Bronchial epithelial cell (primary cell): ENCODE data around the gene CLDN14. TPM values are rescaled to one million over a fixed set of nuclear protein-coding genes. Genes with fewer than 3 reads are reported as not detected.

Experiments used
- DNase-seq: peaks from one replicate; pipeline ENCODE4 v3.0.0-alpha.2; 2010; ENCODE audit warnings: low read depth
- FAIRE-seq: peaks from 2 replicates; lab custom pipeline; 2011; peaks lifted over from hg19 to GRCh38; lab: Jason Lieb, UNC
- H3K27me3 ChIP-seq: 2 replicates; pipeline ENCODE4 v1.5.1; 2011; ENCODE audit warnings: low read length; ENCODE audit not compliant: control insufficient read depth, insufficient read depth
- H3K36me3 ChIP-seq: 2 replicates; pipeline ENCODE4 v1.5.1; 2011; ENCODE audit warnings: low read length; ENCODE audit not compliant: control insufficient read depth, insufficient read depth
- H3K4me3 ChIP-seq: 2 replicates; pipeline ENCODE4 v1.5.1; 2011; ENCODE audit warnings: mild to moderate bottlenecking, low read depth, low read length, control low read depth
- total RNA-seq: library from RNA; depleted of rRNA; stranded (reverse); fragments of >200 nt; gene quantifications from 2 replicates; pipeline ENCODE4 v1.2.1, GENCODE V29; 2014
- TF ChIP-seq, protein P1 (sequence below): IDR thresholded peaks from 2 replicates; pipeline ENCODE4 v1.5.1; 2011; ENCODE audit warnings: mild to moderate bottlenecking, moderate library complexity, low read length, control low read depth, inconsistent platforms; ENCODE audit not compliant: insufficient read depth, severe bottlenecking

Gene CLDN14
- total RNA-seq, 1 donor from 2014 or later: not detected

DNA sequence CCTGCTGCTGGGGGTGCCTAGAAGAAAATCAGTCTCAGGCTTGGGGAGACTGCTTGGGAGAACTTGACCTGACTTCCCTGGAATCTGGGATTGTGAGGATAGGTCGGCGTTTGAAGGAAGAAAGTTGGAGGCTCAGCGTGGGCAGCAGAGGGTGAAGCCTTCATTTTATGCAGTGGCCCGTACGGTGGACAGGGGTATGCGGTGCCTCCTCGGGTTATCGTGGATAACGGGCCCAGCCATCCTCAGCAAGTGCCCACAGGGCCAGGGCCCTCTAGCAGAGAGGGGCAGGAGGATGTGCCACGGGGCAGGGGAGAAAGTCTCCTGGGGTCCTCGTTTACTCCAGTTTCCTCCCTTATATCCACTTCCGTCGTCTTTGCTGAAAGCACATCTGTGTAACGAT is 60.7 kb downstream of the CLDN14 start:
- TF ChIP-seq, protein P1, sequence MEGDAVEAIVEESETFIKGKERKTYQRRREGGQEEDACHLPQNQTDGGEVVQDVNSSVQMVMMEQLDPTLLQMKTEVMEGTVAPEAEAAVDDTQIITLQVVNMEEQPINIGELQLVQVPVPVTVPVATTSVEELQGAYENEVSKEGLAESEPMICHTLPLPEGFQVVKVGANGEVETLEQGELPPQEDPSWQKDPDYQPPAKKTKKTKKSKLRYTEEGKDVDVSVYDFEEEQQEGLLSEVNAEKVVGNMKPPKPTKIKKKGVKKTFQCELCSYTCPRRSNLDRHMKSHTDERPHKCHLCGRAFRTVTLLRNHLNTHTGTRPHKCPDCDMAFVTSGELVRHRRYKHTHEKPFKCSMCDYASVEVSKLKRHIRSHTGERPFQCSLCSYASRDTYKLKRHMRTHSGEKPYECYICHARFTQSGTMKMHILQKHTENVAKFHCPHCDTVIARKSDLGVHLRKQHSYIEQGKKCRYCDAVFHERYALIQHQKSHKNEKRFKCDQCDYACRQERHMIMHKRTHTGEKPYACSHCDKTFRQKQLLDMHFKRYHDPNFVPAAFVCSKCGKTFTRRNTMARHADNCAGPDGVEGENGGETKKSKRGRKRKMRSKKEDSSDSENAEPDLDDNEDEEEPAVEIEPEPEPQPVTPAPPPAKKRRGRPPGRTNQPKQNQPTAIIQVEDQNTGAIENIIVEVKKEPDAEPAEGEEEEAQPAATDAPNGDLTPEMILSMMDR: no peak
- FAIRE-seq: no peak

DNA sequence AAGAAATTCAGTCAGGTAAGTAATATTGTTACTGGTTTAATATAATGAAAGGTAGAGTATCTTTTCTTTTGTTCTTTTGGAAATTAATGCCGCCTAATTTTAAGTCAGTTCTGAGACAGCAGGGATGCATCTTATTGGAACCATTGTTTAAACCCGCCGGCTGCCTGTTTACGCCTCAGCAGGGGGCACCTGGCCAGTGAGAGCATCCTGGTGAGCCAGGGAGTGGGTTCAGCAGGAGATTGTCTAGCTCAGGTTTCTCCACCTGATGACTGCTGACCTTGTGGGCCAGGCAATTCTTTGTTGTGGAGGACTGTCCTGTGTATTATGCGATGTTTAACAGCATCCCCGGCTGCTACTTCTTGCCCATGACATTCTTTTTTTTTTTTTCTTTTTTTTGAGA is 64.5 kb downstream of the CLDN14 start:
- Histone ChIP-seq H3K36me3 (peaks cover 2% of the 10 kb centered on the region), H3K27me3 (no peaks in the 10 kb centered on the region), H3K4me3 (no peak overlapping the region)
- no peak for DNase-seq
- no peak for FAIRE-seq
- TF ChIP-seq, protein P1: no peak

More for the DNA sequence above, 60.7 kb downstream of the CLDN14 start:
- H3K27me3 ChIP-seq: no peaks in the 10 kb centered on the region
- H3K36me3 ChIP-seq: no peaks in the 10 kb centered on the region
- no peak for DNase-seq
- no peak overlapping the region for H3K4me3 ChIP-seq

DNA sequence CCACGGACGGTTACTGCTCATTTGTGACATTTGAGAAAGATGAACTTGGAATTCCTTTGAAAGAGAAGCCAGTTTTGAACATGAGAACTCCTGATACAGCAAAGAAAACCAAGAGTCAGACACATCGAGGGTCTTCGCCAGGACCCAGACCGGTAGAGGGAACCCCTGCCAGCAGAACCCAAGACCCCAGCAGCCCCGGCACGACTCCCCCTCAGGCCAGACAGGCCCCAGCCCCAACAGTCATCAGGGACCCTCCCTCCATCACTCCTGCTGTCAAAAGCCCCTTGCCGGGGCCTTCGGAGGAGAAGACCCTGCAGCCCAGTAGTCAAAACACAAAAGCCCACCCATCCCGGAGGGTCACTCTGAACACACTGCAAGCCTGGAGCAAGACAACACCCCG is 67.0 kb downstream of the CLDN14 start:
- Histone ChIP-seq H3K27me3 (no peaks in the 10 kb centered on the region), H3K4me3 (no peak overlapping the region), H3K36me3 (peaks cover 2% of the 10 kb centered on the region)
- DNase-seq: no peak
- no peak for FAIRE-seq
- TF ChIP-seq, protein P1: no peak

DNA sequence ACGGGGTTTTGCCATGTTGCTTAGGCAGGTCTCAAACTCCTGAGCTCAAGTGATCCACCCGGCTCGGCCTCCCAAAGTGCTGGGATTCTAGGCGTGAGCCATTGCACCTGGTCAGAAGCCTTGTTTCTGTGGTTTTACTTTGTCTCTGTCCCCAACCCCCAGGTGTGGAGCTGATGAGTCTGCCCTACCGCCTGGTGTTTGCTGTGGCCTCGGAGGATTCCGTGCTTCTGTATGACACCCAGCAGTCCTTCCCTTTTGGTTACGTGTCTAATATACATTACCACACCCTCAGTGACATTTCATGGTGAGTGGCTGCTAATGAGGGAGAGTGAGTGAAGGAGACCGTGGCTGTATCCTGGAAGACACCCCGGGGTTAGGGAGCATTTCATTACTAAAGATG is 68.6 kb downstream of the CLDN14 start:
- Histone ChIP-seq H3K4me3 (no peak overlapping the region), H3K36me3 (peaks cover 2% of the 10 kb centered on the region), H3K27me3 (no peaks in the 10 kb centered on the region)
- TF ChIP-seq, protein P1: no peak
- FAIRE-seq (no peak), DNase-seq (no peak)

Other genes starting within 250 kb of the CLDN14 start
- 54.7 and 60.8 TPM in 2 replicates for gene MORC3, start 159.9 kb downstream of the CLDN14 start, total RNA-seq
- gene CHAF1B, start 94.7 kb downstream of the CLDN14 start, total RNA-seq: 1.1 and 1.3 TPM in 2 replicates
- 0.26 TPM in 2 replicates for gene SIM2, start 219.0 kb upstream of the CLDN14 start, total RNA-seq